ENCODE measurements around the gene CADPS2. TPM values are rescaled to one million over a fixed set of nuclear protein-coding genes. Genes with fewer than 3 reads are reported as not detected.

CADPS2 gene
- total RNA-seq, 1 experiment from 2014 or later = 16.4 TPM

- no peaks in the 10 kb centered on the region for H3K27me3 Mint-ChIP-seq (ENCODE audit: unreplicated experiment)
- TF ChIP-seq, protein P1, sequence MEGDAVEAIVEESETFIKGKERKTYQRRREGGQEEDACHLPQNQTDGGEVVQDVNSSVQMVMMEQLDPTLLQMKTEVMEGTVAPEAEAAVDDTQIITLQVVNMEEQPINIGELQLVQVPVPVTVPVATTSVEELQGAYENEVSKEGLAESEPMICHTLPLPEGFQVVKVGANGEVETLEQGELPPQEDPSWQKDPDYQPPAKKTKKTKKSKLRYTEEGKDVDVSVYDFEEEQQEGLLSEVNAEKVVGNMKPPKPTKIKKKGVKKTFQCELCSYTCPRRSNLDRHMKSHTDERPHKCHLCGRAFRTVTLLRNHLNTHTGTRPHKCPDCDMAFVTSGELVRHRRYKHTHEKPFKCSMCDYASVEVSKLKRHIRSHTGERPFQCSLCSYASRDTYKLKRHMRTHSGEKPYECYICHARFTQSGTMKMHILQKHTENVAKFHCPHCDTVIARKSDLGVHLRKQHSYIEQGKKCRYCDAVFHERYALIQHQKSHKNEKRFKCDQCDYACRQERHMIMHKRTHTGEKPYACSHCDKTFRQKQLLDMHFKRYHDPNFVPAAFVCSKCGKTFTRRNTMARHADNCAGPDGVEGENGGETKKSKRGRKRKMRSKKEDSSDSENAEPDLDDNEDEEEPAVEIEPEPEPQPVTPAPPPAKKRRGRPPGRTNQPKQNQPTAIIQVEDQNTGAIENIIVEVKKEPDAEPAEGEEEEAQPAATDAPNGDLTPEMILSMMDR (IDR thresholded peaks at IDR 0.05; ENCODE audit: unreplicated experiment) = no peak
Observed at GRCh38 chr7:122913608-122914007, 27.3 kb upstream of the CADPS2 start.

DNA sequence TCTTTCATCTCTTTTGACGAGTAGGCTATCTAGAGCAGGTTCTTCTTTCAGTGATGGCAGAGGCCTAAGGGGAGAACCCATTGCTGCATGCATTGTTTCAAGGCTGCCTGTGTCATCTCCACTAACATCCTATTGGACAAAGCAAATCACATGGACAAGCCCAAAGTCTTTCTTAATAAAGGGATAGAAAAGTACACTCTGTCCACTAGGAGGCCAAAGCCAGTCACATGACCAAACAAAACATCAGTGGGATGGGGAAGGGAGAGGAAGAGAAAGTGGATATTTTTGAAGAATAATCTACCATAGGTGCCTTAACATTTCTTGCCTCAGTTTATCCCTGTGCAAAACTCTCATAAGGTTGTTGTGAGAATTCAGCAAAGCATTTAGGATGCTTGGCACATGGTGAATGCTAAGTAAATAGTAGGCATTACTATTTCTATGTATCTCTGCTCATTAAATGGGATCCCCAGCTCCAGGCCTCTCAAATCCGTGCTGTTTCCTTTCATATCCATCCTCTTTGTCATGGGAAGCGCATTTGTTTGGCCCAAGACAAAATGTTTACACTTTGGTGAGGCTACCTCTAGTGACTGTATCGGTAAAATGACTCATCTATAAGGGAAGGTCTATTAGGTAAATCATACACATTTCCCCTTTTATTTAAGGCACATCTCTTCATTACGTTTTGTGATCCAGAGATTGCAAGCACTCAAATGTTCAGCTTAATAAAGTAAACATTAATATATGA is 16.7 kb upstream of the CADPS2 start:
- Mint-ChIP-seq H3K36me3 (ENCODE audit: insufficient read depth, unreplicated experiment) (no peaks in the 10 kb centered on the region), H3K27me3 (ENCODE audit: unreplicated experiment) (no peaks in the 10 kb centered on the region), H3K9me3 (ENCODE audit: low read depth, unreplicated experiment) (no peaks in the 10 kb centered on the region), H3K27ac (ENCODE audit: unreplicated experiment) (no peak overlapping the region), H3K4me1 (ENCODE audit: low read depth, unreplicated experiment) (no peaks in the 10 kb centered on the region), H3K4me3 (ENCODE audit: low read depth, unreplicated experiment) (no peak overlapping the region)
- BruUV-seq (replicated peaks) = no TSS peak
- TF ChIP-seq, protein P1 (IDR thresholded peaks at IDR 0.05; ENCODE audit: unreplicated experiment) = no peak
- no peak for DNase-seq
- intact Hi-C loops (cut with micrococcal nuclease; ENCODE audit: unreplicated experiment) = no loop called here
- CTCF ChIA-PET = interaction anchor here (1.3 kb wide), 1 partner anchor 16 kb away, joined by 3 read pairs; no protein-coding TSS in a partner anchor

More at GRCh38 chr7:122913608-122914007, 27.3 kb upstream of the CADPS2 start:
- peaks cover under 1% of the 10 kb centered on the region for H3K4me1 Mint-ChIP-seq (ENCODE audit: low read depth, unreplicated experiment)
- no peak overlapping the region for H3K4me3 Mint-ChIP-seq (ENCODE audit: low read depth, unreplicated experiment)
- no peaks in the 10 kb centered on the region for H3K36me3 Mint-ChIP-seq (ENCODE audit: insufficient read depth, unreplicated experiment)
- intact Hi-C loops (cut with micrococcal nuclease; ENCODE audit: unreplicated experiment) = no loop called here
- CTCF ChIA-PET = no interaction called here
- DNase-seq = no peak
- no peak overlapping the region for H3K27ac Mint-ChIP-seq (ENCODE audit: unreplicated experiment)
- BruUV-seq (replicated peaks) = no TSS peak
- no peaks in the 10 kb centered on the region for H3K9me3 Mint-ChIP-seq (ENCODE audit: low read depth, unreplicated experiment)

GRCh38 chr7:122901250-122901649 is 15.0 kb upstream of the CADPS2 start:
- no TSS peak for BruUV-seq (replicated peaks)
- CTCF ChIA-PET = no interaction called here
- H3K36me3 Mint-ChIP-seq (ENCODE audit: insufficient read depth, unreplicated experiment) = no peaks in the 10 kb centered on the region
- DNase-seq = no peak
- no peaks in the 10 kb centered on the region for H3K9me3 Mint-ChIP-seq (ENCODE audit: low read depth, unreplicated experiment)
- H3K4me1 Mint-ChIP-seq (ENCODE audit: low read depth, unreplicated experiment) = no peaks in the 10 kb centered on the region
- H3K27me3 Mint-ChIP-seq (ENCODE audit: unreplicated experiment) = no peaks in the 10 kb centered on the region
- intact Hi-C loops (cut with micrococcal nuclease; ENCODE audit: unreplicated experiment) = no loop called here
- TF ChIP-seq, protein P1 (IDR thresholded peaks at IDR 0.05; ENCODE audit: unreplicated experiment) = no peak
- H3K4me3 Mint-ChIP-seq (ENCODE audit: low read depth, unreplicated experiment) = no peak overlapping the region
- no peak overlapping the region for H3K27ac Mint-ChIP-seq (ENCODE audit: unreplicated experiment)

- TF ChIP-seq, protein P1 (IDR thresholded peaks at IDR 0.05; ENCODE audit: unreplicated experiment) = no peak
- no peak for DNase-seq
- intact Hi-C loops (cut with micrococcal nuclease; ENCODE audit: unreplicated experiment) = loop anchor here (5.0 kb wide), 1 partner anchor 161 kb away; no protein-coding TSS in a partner anchor
- BruUV-seq (replicated peaks) = no TSS peak
- Mint-ChIP-seq H3K4me1 (ENCODE audit: low read depth, unreplicated experiment) (no peaks in the 10 kb centered on the region), H3K4me3 (ENCODE audit: low read depth, unreplicated experiment) (no peak overlapping the region), H3K27me3 (ENCODE audit: unreplicated experiment) (no peaks in the 10 kb centered on the region), H3K9me3 (ENCODE audit: low read depth, unreplicated experiment) (no peaks in the 10 kb centered on the region), H3K36me3 (ENCODE audit: insufficient read depth, unreplicated experiment) (no peaks in the 10 kb centered on the region), H3K27ac (ENCODE audit: unreplicated experiment) (no peak overlapping the region)
- CTCF ChIA-PET = no interaction called here
Observed at GRCh38 chr7:122896509-122896908, 10.2 kb upstream of the CADPS2 start.

Data from Calu3 (cell line).